Natural killer cell (primary cell): Measurements from ENCODE around the gene AMPD3. TPM values are rescaled to one million over a fixed set of nuclear protein-coding genes. Genes with fewer than 3 reads are reported as not detected.

Source experiments
- ATAC-seq, 3 donors: fragments of 150-1000 bp in 2 of 3; fragments of 200-7000 bp in 1 of 3; cut with Tn5 transposase; 1 replicate in 1 of 3; 2 replicates in 2 of 3; pipeline ENCODE4 v1.10.0; 2021; ENCODE audit warnings: mild to moderate bottlenecking in 2 of 3, moderate library complexity in 2 of 3
- DNase-seq, 2 donors: peaks; one replicate each; pipeline versions ENCODE4 v3.0.0 to v3.0.0-alpha.2; 2013 to 2021; ENCODE audit warnings: mixed read lengths in 1 of 2
- H3K27ac ChIP-seq: one replicate; pipeline ENCODE4 v1.5.1; 2013; ENCODE audit warnings: mild to moderate bottlenecking, low read length
- H3K27me3 ChIP-seq: one replicate; pipeline ENCODE4 v1.6.1; 2013; ENCODE audit warnings: low read length; ENCODE audit not compliant: control insufficient read depth, insufficient read depth
- H3K36me3 ChIP-seq: one replicate; pipeline ENCODE4 v1.6.1; 2013; ENCODE audit warnings: low read length; ENCODE audit not compliant: control insufficient read depth, insufficient read depth
- H3K4me1 ChIP-seq: one replicate; pipeline ENCODE4 v1.6.1; 2013; ENCODE audit warnings: low read length; ENCODE audit not compliant: control insufficient read depth, insufficient read depth
- H3K4me3 ChIP-seq: one replicate; pipeline ENCODE4 v1.5.1; 2013; ENCODE audit warnings: low read length
- H3K9me3 ChIP-seq: one replicate; pipeline ENCODE4 v1.6.1; 2013; ENCODE audit warnings: low read length; ENCODE audit not compliant: control insufficient read depth, insufficient read depth
- H3K27ac Mint-ChIP-seq, 2 donors: one replicate each; pipeline ENCODE4 v1.8.0; 2022; ENCODE audit warnings: mild to moderate bottlenecking in 2 of 2, mixed read lengths in 2 of 2, moderate library complexity in 1 of 2
- H3K27me3 Mint-ChIP-seq, 2 donors: one replicate each; pipeline ENCODE4 v1.8.0; 2022; ENCODE audit warnings: low read depth in 2 of 2, mixed read lengths in 2 of 2
- H3K36me3 Mint-ChIP-seq: one replicate; pipeline ENCODE4 v1.8.0; 2022; ENCODE audit warnings: mixed read lengths
- H3K4me1 Mint-ChIP-seq, 2 donors: one replicate each; pipeline ENCODE4 v1.8.0; 2022; ENCODE audit warnings: mixed read lengths in 2 of 2
- H3K4me3 Mint-ChIP-seq: one replicate; pipeline ENCODE4 v1.8.0; 2022; ENCODE audit warnings: mild to moderate bottlenecking, moderate library complexity, mixed read lengths
- H3K9me3 Mint-ChIP-seq, 2 donors: one replicate each; pipeline ENCODE4 v1.8.0; 2022; ENCODE audit warnings: mixed read lengths in 2 of 2
- WGBS: methylation state at CpG from one replicate; pipeline ENCODE4 v1.1.7; 2013; ENCODE audit warnings: missing lambda C conversion rate; ENCODE audit not compliant: insufficient coverage; 5-methylcytosine and 5-hydroxymethylcytosine counted together
- intact Hi-C: fragments of 100-400 bp; cut with micrococcal nuclease; formaldehyde crosslinking; loops from one replicate; pipeline ENCODE4 v1.14.2; 2022
- total RNA-seq, 4 donors: library from RNA; stranded (reverse); fragments of 120-200 nt in 1 of 4; gene quantifications; one replicate each; pipeline versions ENCODE4 v1.2.3 to v1.2.4, GENCODE V29; 2013 to 2022
- TF ChIP-seq, protein P1 (sequence below): fragments of 200-600 bp; IDR thresholded peaks from one replicate; pipeline ENCODE4 v1.8.0; 2022; ENCODE audit warnings: antibody characterized with exemption

AMPD3 gene
- total RNA-seq, 3 donors from 2014 or later (not counting 1 experiment from before 2014, with no cell fraction given), result 5.5 to 9.2 (median 6.8) TPM

DNA sequence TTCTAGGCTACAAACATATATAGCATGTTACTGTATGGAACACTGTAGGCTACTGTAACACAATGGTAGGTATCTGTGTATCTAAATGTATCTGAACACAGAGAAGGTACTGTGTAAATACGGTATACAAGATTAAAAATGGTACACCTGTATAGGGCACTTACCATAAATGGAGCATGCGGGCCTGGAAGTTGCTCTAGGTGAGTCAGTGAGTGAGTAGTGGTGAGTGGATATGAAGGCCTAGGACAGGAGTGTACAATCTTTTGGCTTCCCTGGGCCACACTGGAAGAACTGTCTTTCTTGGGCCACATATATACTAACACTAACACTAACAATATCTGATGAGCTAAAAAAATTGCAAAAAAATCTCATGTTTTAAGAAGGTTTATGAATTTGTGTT, 64.6 kb downstream of the AMPD3 start:
- Histone ChIP-seq H3K4me3 (no peak overlapping the region), H3K4me1 (no peaks in the 10 kb centered on the region), H3K9me3 (no peaks in the 10 kb centered on the region), H3K27ac (no peak overlapping the region), H3K36me3 (peaks cover 52% of the 10 kb centered on the region), H3K27me3 (no peaks in the 10 kb centered on the region)
- H3K27ac Mint-ChIP-seq, result no peak overlapping the region
- ATAC-seq, result no peak
- peaks cover 26% of the 10 kb centered on the region for H3K36me3 Mint-ChIP-seq
- no peak overlapping the region for H3K4me3 Mint-ChIP-seq
- WGBS, result 96% methylated on average over 2 of the region's 2 CpGs
- H3K27me3 Mint-ChIP-seq, result no peaks in the 10 kb centered on the region
- intact Hi-C loops, result no loop called here
- no peaks in the 10 kb centered on the region for H3K4me1 Mint-ChIP-seq
- no peaks in the 10 kb centered on the region for H3K9me3 Mint-ChIP-seq
- TF ChIP-seq, protein P1, sequence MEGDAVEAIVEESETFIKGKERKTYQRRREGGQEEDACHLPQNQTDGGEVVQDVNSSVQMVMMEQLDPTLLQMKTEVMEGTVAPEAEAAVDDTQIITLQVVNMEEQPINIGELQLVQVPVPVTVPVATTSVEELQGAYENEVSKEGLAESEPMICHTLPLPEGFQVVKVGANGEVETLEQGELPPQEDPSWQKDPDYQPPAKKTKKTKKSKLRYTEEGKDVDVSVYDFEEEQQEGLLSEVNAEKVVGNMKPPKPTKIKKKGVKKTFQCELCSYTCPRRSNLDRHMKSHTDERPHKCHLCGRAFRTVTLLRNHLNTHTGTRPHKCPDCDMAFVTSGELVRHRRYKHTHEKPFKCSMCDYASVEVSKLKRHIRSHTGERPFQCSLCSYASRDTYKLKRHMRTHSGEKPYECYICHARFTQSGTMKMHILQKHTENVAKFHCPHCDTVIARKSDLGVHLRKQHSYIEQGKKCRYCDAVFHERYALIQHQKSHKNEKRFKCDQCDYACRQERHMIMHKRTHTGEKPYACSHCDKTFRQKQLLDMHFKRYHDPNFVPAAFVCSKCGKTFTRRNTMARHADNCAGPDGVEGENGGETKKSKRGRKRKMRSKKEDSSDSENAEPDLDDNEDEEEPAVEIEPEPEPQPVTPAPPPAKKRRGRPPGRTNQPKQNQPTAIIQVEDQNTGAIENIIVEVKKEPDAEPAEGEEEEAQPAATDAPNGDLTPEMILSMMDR, result no peak
- DNase-seq, result no peak

DNA sequence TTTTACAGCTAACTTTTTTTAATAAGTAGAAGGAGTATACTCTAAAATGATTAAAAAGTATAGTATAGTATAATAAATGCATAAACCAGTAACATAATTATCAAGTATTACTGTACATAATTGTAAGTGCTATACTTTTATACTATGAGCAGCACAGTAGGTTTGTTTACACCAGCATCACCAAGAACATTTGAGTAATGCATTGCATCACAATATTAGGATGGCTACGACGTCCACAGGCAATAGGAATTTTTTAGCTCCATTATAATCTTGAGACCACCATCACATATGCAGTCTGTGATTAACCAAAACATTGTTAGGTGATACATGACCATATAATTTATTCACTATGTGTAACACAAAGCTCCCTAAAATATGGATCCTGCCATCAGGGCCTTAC, 65.5 kb downstream of the AMPD3 start:
- H3K27ac ChIP-seq, result no peak overlapping the region
- intact Hi-C loops, result no loop called here
- Mint-ChIP-seq H3K4me1 (no peaks in the 10 kb centered on the region), H3K4me3 (no peak overlapping the region), H3K9me3 (no peaks in the 10 kb centered on the region), H3K36me3 (peaks cover 26% of the 10 kb centered on the region), H3K27me3 (no peaks in the 10 kb centered on the region), H3K27ac (no peak overlapping the region)
- no peak overlapping the region for H3K4me3 ChIP-seq
- TF ChIP-seq, protein P1, result no peak
- DNase-seq, result no peak
- no peaks in the 10 kb centered on the region for H3K9me3 ChIP-seq
- H3K4me1 ChIP-seq, result no peaks in the 10 kb centered on the region
- peaks cover 49% of the 10 kb centered on the region for H3K36me3 ChIP-seq
- no peak for ATAC-seq
- H3K27me3 ChIP-seq, result no peaks in the 10 kb centered on the region
- WGBS, result 100% methylated on average over 2 of the region's 2 CpGs

DNA sequence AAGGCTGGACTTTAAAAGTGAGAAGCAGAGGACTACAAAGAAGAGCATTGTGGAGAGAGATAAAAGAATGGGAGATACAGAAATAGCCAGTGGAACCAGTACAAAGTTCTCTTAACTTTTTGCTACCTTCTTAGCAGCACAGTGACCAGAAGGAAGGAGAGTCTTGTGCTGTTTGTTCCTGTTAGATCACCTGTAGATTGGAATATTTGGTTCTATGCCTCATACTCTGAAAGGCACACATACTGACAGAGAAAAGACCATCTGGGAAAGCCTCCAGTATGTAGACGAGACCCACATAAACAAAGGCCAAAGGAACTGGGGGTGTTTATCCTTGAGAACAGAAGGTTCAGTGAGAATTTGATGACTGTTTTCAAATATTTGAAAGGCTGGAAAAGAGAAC, 67.2 kb downstream of the AMPD3 start:
- ATAC-seq, result no peak
- DNase-seq, result no peak
- H3K27ac ChIP-seq, result no peak overlapping the region
- H3K4me3 Mint-ChIP-seq, result no peak overlapping the region
- H3K4me3 ChIP-seq, result no peak overlapping the region
- 100% methylated on average over 1 of the region's 1 CpG for WGBS
- no peaks in the 10 kb centered on the region for H3K9me3 ChIP-seq
- H3K4me1 Mint-ChIP-seq, result peaks cover 0 to 5% of the 10 kb centered on the region in 2 donors
- no peaks in the 10 kb centered on the region for H3K27me3 Mint-ChIP-seq
- H3K4me1 ChIP-seq, result no peaks in the 10 kb centered on the region
- no peaks in the 10 kb centered on the region for H3K9me3 Mint-ChIP-seq
- TF ChIP-seq, protein P1, result no peak
- intact Hi-C loops, result no loop called here
- no peak overlapping the region for H3K27ac Mint-ChIP-seq
- peaks cover 59% of the 10 kb centered on the region for H3K36me3 ChIP-seq
- peaks cover 32% of the 10 kb centered on the region for H3K36me3 Mint-ChIP-seq
- H3K27me3 ChIP-seq, result no peaks in the 10 kb centered on the region

DNA sequence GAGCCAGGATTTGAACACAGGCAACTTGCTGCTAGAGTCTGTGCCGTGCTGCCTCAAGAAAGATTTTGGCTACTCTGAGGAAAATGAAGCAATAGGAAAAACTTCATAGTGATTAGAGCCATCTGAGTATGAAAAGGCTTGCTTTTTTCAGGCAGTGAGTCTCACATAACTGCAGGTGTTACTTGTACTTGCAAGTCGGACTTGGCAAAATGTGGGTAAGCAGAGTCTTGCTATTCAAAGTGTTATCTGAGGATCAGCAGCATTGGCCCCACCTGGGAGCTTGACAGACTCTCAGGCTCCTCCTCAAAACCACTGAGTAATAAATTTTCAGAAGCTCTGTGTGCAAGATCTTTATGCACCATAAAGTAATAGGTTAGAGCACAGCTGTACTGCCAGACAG, 67.9 kb downstream of the AMPD3 start:
- H3K27me3 ChIP-seq, result no peaks in the 10 kb centered on the region
- Mint-ChIP-seq H3K27ac (no peak overlapping the region), H3K4me1 (peaks cover 0 to 6% of the 10 kb centered on the region in 2 donors), H3K36me3 (peaks cover 36% of the 10 kb centered on the region), H3K4me3 (no peak overlapping the region), H3K9me3 (no peaks in the 10 kb centered on the region), H3K27me3 (no peaks in the 10 kb centered on the region)
- H3K9me3 ChIP-seq, result no peaks in the 10 kb centered on the region
- H3K27ac ChIP-seq, result no peak overlapping the region
- TF ChIP-seq, protein P1, result no peak
- intact Hi-C loops, result no loop called here
- WGBS, result 60% methylated on average over 2 of the region's 2 CpGs
- no peak for DNase-seq
- H3K4me1 ChIP-seq, result no peaks in the 10 kb centered on the region
- no peak for ATAC-seq
- H3K36me3 ChIP-seq, result peaks cover 66% of the 10 kb centered on the region
- H3K4me3 ChIP-seq, result no peak overlapping the region
